GM12892 (cell line): Measurements from ENCODE around the gene RAB31.

Source experiments
- POLR2A ChIP-seq: IDR thresholded peaks from 2 replicates; pipeline ENCODE4 v1.6.1; 2011; ENCODE audit warnings: low read depth, low read length, control low read depth
- POLR2AphosphoS5 ChIP-seq: IDR thresholded peaks from 2 replicates; pipeline ENCODE4 v1.6.1; 2011; ENCODE audit warnings: low read depth, low read length, control low read depth

DNA sequence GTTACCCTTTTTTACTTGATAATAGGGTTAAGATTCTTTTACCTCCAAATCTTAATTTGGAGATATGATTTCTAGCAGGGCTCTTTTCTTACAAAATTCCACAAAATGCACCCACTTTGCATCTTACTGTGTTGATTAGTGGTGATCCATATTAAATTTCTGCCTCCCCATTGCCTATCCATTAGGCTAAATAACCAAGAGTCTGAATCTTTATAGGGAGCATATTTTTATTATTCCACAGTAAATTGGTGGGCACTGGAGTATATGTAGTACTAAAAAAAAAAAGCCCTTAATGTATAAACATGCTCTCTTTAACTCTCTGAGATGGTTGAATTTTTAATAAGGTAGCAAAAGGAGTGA is 169.5 kb downstream of the RAB31 start:
- TF ChIP-seq POLR2A (no peak), POLR2AphosphoS5 (no peak)
